Thoracic aorta (tissue), 2 donors: ENCODE results near the gene ZFHX2. TPM values are rescaled to one million over a fixed set of nuclear protein-coding genes. Genes with fewer than 3 reads are reported as not detected.

Experiments used
- ATAC-seq: fragments of 150-250 bp; one replicate; pipeline ENCODE4 v1.8.0; 2017; ENCODE audit warnings: low read depth; ENCODE audit not compliant: insufficient number of reproducible peaks, low FRiP score
- DNase-seq: peaks from one replicate; pipeline ENCODE4 v3.0.0-alpha.2; 2020; ENCODE audit warnings: low spot score
- H3K27ac ChIP-seq, 2 donors: fragments of 200-600 bp; sonication (generic); 1 replicate in 1 of 2; 2 replicates in 1 of 2; pipeline ENCODE4 v1.5.1; 2016; ENCODE audit warnings: mild to moderate bottlenecking in 2 of 2, moderate library complexity in 2 of 2
- H3K27me3 ChIP-seq: fragments of 200-600 bp; sonication (generic); replicated peaks from 2 replicates; pipeline ENCODE4 v1.6.0; 2016; ENCODE audit warnings: mild to moderate bottlenecking; ENCODE audit not compliant: insufficient read depth
- H3K36me3 ChIP-seq: fragments of 200-600 bp; sonication (generic); one replicate; pipeline ENCODE4 v1.5.1; 2016
- H3K4me1 ChIP-seq, 2 donors: fragments of 200-600 bp; sonication (generic); 1 replicate in 1 of 2; 2 replicates in 1 of 2; pipeline versions ENCODE4 v1.5.1 to v1.6.0; 2016; ENCODE audit warnings: low read depth in 2 of 2, mild to moderate bottlenecking in 1 of 2; ENCODE audit not compliant: control insufficient read depth in 1 of 2
- H3K4me3 ChIP-seq: fragments of 200-600 bp; sonication (generic); 2 replicates; pipeline ENCODE4 v1.5.1; 2016; ENCODE audit warnings: mild to moderate bottlenecking
- H3K9me3 ChIP-seq: fragments of 200-600 bp; sonication (generic); 2 replicates; pipeline ENCODE4 v1.5.1; 2016
- total RNA-seq, 2 donors: library from RNA; depleted of rRNA; stranded (reverse); fragments of >200 nt; gene quantifications; one replicate each; pipeline versions ENCODE4 v1.1.0 to v1.2.3, GENCODE V29; 2016
- TF ChIP-seq, protein P1 (sequence below): fragments of 200-600 bp; sonication (generic); IDR thresholded peaks from one replicate; pipeline ENCODE4 v1.5.1; 2019; ENCODE audit warnings: antibody characterized with exemption

The ZFHX2 gene
- total RNA-seq, 2 donors from 2014 or later = 0.49 to 1.5 TPM

DNA sequence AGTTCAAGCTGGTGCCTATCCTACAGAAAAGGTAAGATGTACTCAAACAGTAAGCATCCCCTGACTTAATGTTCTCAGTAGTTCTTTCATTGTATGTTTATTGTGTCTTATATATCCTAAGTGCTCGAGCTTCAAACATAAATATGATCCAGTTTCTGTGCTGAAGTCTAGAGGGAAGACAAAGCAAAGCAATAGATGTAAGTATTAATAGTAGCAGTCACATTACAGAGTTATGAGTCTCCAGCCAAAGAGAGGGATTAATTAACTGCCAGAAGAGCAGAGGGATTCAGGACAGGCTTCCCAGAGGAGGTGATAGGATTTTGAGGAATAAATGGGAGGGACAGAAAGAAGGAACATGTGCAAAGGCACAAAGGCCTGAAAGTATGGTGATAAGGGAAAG, 80.6 kb downstream of the ZFHX2 start:
- TF ChIP-seq, protein P1, sequence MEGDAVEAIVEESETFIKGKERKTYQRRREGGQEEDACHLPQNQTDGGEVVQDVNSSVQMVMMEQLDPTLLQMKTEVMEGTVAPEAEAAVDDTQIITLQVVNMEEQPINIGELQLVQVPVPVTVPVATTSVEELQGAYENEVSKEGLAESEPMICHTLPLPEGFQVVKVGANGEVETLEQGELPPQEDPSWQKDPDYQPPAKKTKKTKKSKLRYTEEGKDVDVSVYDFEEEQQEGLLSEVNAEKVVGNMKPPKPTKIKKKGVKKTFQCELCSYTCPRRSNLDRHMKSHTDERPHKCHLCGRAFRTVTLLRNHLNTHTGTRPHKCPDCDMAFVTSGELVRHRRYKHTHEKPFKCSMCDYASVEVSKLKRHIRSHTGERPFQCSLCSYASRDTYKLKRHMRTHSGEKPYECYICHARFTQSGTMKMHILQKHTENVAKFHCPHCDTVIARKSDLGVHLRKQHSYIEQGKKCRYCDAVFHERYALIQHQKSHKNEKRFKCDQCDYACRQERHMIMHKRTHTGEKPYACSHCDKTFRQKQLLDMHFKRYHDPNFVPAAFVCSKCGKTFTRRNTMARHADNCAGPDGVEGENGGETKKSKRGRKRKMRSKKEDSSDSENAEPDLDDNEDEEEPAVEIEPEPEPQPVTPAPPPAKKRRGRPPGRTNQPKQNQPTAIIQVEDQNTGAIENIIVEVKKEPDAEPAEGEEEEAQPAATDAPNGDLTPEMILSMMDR = no peak
- peaks cover 44% of the 10 kb centered on the region for H3K36me3 ChIP-seq

More for the DNA sequence above, 80.6 kb downstream of the ZFHX2 start:
- no peaks in the 10 kb centered on the region for H3K9me3 ChIP-seq
- no peak for DNase-seq
- no peaks in the 10 kb centered on the region for H3K27me3 ChIP-seq
- H3K27ac ChIP-seq = no peak overlapping the region
- ATAC-seq = no peak
- H3K4me1 ChIP-seq = peaks cover 6 to 13% of the 10 kb centered on the region in 2 donors
- H3K4me3 ChIP-seq = no peak overlapping the region

Other genes with a start within 250 kb of the ZFHX2 start
- 1 to 10 TPM; 8.7 TPM for gene PPP1R3E, start 248.9 kb downstream of the ZFHX2 start, total RNA-seq
- gene BCL2L2, start 244.9 kb downstream of the ZFHX2 start, total RNA-seq = 10 to 100 TPM; 50.6 to 74.4 TPM
- 10 to 100 TPM; 44.8 to 54.9 TPM for gene PABPN1, start 230.3 kb downstream of the ZFHX2 start, total RNA-seq
- 10 to 100 TPM; 55.1 to 72.3 TPM for gene SLC22A17, start 198.9 kb downstream of the ZFHX2 start, total RNA-seq
- 10 to 100 TPM; 23.3 to 38.2 TPM for gene EFS, start 186.6 kb downstream of the ZFHX2 start, total RNA-seq
- not detected for gene IL25, start 179.0 kb downstream of the ZFHX2 start, total RNA-seq
- 1 to 10 TPM in 1 of 2 donors, not detected in 1; 2.6 TPM for gene CMTM5, start 174.7 kb downstream of the ZFHX2 start, total RNA-seq
- gene MYH6, start 143.5 kb downstream of the ZFHX2 start, total RNA-seq = not detected
- gene MYH7, start 116.1 kb downstream of the ZFHX2 start, total RNA-seq = under 1 TPM in 1 of 2 donors, not detected in 1; 0.81 TPM
- gene NGDN, start 82.1 kb downstream of the ZFHX2 start, total RNA-seq = 10 to 100 TPM; 29.1 to 46.3 TPM
- gene THTPA, start 4.5 kb upstream of the ZFHX2 start, total RNA-seq = 10 to 100 TPM; 17.8 to 30.9 TPM
- 10 to 100 TPM; 36.4 to 61.7 TPM for gene AP1G2, start 16.0 kb upstream of the ZFHX2 start, total RNA-seq
- gene JPH4, start 27.0 kb upstream of the ZFHX2 start, total RNA-seq = 1 to 10 TPM in 1 of 2 donors, not detected in 1; 1.3 TPM
- not detected for gene DHRS2, start 84.6 kb upstream of the ZFHX2 start, total RNA-seq